HepG2 (cell line): ENCODE results near the gene SH3GLB2. TPM values are rescaled to one million over a fixed set of nuclear protein-coding genes. Genes with fewer than 3 reads are reported as not detected.

Source experiments
- ATAC-seq: fragments of 200-7000 bp; cut with Tn5 transposase; 3 replicates; pipeline ENCODE4 v1.9.1; 2020; ENCODE audit warnings: mild to moderate bottlenecking, moderate library complexity
- BruUV-seq: library from RNA; stranded (reverse); fragments of 400-500 nt; replicated peaks from 2 replicates; lab custom pipeline; 2021; lab: Mats Ljungman, UMichigan
- CTCF ChIA-PET: fragments of 300-600 bp; formaldehyde crosslinking; extraction: SDS; loops from one replicate; lab custom pipeline; 2021; ENCODE audit warnings: low total read pairs, inconsistent platforms, low intra/inter-chr PET ratio; lab: Yijun Ruan, JAX
- POLR2A ChIA-PET: fragments of 350-600 bp; sonication (Branson Sonifier 250); formaldehyde crosslinking; loops from one replicate; lab custom pipeline; 2020; ENCODE audit warnings: antibody characterized with exemption, inconsistent platforms; lab: Yijun Ruan, JAX
- DNase-seq: peaks from one replicate; pipeline ENCODE4 v3.0.0-alpha.2; 2015; ENCODE audit warnings: low spot score
- FAIRE-seq: peaks from 3 replicates; lab custom pipeline; 2011; peaks lifted over from hg19 to GRCh38; lab: Jason Lieb, UNC
- H2AFZ ChIP-seq: one replicate; pipeline ENCODE4 v1.6.1; 2011; ENCODE audit warnings: low read length, inconsistent platforms
- H3K27ac ChIP-seq: fragments of 300-600 bp; 3 replicates; pipeline ENCODE4 v1.8.0; 2011; ENCODE audit warnings: mixed run types, mild to moderate bottlenecking, mixed read lengths, low read length, inconsistent platforms; ENCODE audit not compliant: insufficient read depth; ENCODE audit errors: extremely low read length
- H3K27me3 ChIP-seq, 2 experiments: fragments of 200-600 bp in 1 of 2; 2 replicates in 1 of 2; 3 replicates in 1 of 2; pipeline versions ENCODE4 v1.6.0 to v1.8.0; 2011; ENCODE audit warnings: low read length in 2 of 2, mild to moderate bottlenecking in 2 of 2, moderate library complexity in 2 of 2, inconsistent platforms in 1 of 2; ENCODE audit not compliant: insufficient read depth in 2 of 2, control insufficient read depth in 1 of 2
- H3K36me3 ChIP-seq, 2 experiments: fragments of 200-600 bp in 1 of 2; replicated peaks in 1 of 2; 2 replicates in 1 of 2; 3 replicates in 1 of 2; pipeline versions ENCODE4 v1.5.1 to v1.8.0; 2011; ENCODE audit warnings: low read length in 2 of 2, inconsistent platforms in 1 of 2; ENCODE audit not compliant: insufficient read depth in 2 of 2, control insufficient read depth in 1 of 2
- H3K4me1 ChIP-seq: 2 replicates; pipeline ENCODE4 v1.5.1; 2012; ENCODE audit warnings: low read length, inconsistent platforms; ENCODE audit not compliant: insufficient read depth
- H3K4me2 ChIP-seq: 2 replicates; pipeline ENCODE4 v1.6.0; 2011; ENCODE audit warnings: low read depth, low read length, inconsistent platforms
- H3K4me3 ChIP-seq, 3 experiments: fragments of 200-600 bp in 1 of 3; sonication (generic), shearing (Covaris generic) in 1 of 3; replicated peaks in 1 of 3; 2 replicates each; pipeline ENCODE4 v1.5.1; 2011 to 2016; ENCODE audit warnings: low read length in 3 of 3, inconsistent platforms in 2 of 3, low read depth in 2 of 3, mild to moderate bottlenecking in 2 of 3, control low read depth in 1 of 3, mixed read lengths in 1 of 3; ENCODE audit not compliant: insufficient read depth in 1 of 3
- H3K79me2 ChIP-seq: one replicate; pipeline ENCODE4 v1.6.1; 2011; ENCODE audit warnings: low read length, inconsistent platforms; ENCODE audit not compliant: insufficient read depth
- H3K9ac ChIP-seq: 2 replicates; pipeline ENCODE4 v1.6.0; 2011; ENCODE audit warnings: mild to moderate bottlenecking, low read depth, low read length, inconsistent platforms; ENCODE audit not compliant: insufficient read depth
- H3K9me3 ChIP-seq: 2 replicates; pipeline ENCODE4 v1.5.1; 2012; ENCODE audit warnings: mild to moderate bottlenecking, low read length
- H4K20me1 ChIP-seq: 2 replicates; pipeline ENCODE4 v1.6.0; 2011; ENCODE audit warnings: inconsistent platforms, mild to moderate bottlenecking, low read length, moderate library complexity; ENCODE audit not compliant: insufficient read depth
- ELK4 ChIP-seq: sonication (generic); formaldehyde crosslinking; IDR thresholded peaks from 2 replicates; pipeline ENCODE4 v1.9.0; 2021; ENCODE audit warnings: missing genetic modification reagents, borderline replicate concordance
- FOXP1 ChIP-seq, 2 experiments: fragments of 450-650 bp in 1 of 2; IDR thresholded peaks; 2 replicates each; pipeline ENCODE4 v1.6.1; 2017 to 2018; ENCODE audit warnings: antibody characterized with exemption in 1 of 2
- HCFC1 ChIP-seq: fragments of 150-350 bp; IDR thresholded peaks from 2 replicates; pipeline ENCODE4 v1.6.1; 2014; ENCODE audit warnings: low read depth, low read length
- HOXD1 ChIP-seq: sonication (generic); formaldehyde crosslinking; IDR thresholded peaks from 2 replicates; pipeline ENCODE4 v1.5.0; 2020; ENCODE audit warnings: missing genetic modification reagents
- LBX2 ChIP-seq: sonication (generic); formaldehyde crosslinking; IDR thresholded peaks from 2 replicates; pipeline ENCODE4 v1.5.0; 2020; ENCODE audit warnings: missing genetic modification reagents, mild to moderate bottlenecking, borderline replicate concordance
- LRRFIP1 ChIP-seq: sonication (generic); formaldehyde crosslinking; conservative IDR thresholded peaks from 2 replicates; pipeline ENCODE4 v1.4.0; 2020; ENCODE audit warnings: missing genetic modification reagents
- TEAD2 ChIP-seq: sonication (generic); formaldehyde crosslinking; IDR thresholded peaks from 2 replicates; pipeline ENCODE4 v1.9.0; 2021; ENCODE audit warnings: missing genetic modification reagents
- THRA ChIP-seq: sonication (generic); formaldehyde crosslinking; IDR thresholded peaks from 2 replicates; pipeline ENCODE4 v1.4.0; 2020; ENCODE audit warnings: missing genetic modification reagents, borderline replicate concordance
- TP53 ChIP-seq: sonication (generic); formaldehyde crosslinking; conservative IDR thresholded peaks from 2 replicates; pipeline ENCODE4 v1.4.0; 2020; ENCODE audit warnings: missing genetic modification reagents
- ZBTB14 ChIP-seq: sonication (generic); formaldehyde crosslinking; IDR thresholded peaks from 2 replicates; pipeline ENCODE4 v1.4.0; 2020; ENCODE audit warnings: missing genetic modification reagents
- ZBTB42 ChIP-seq: sonication (generic); formaldehyde crosslinking; IDR thresholded peaks from 2 replicates; pipeline ENCODE4 v1.5.0; 2020; ENCODE audit warnings: mild to moderate bottlenecking, missing genetic modification reagents
- ZNF724P ChIP-seq: sonication (generic); formaldehyde crosslinking; IDR thresholded peaks from 2 replicates; pipeline ENCODE4 v1.8.0; 2022; ENCODE audit warnings: missing genetic modification reagents, borderline replicate concordance
- WGBS: methylation state at CpG from one replicate; pipeline ENCODE4 v1.1.6; 2017; ENCODE audit warnings: low lambda C conversion rate; 5-methylcytosine and 5-hydroxymethylcytosine counted together
- in situ Hi-C: cut with HindIII; loops from 2 replicates; pipeline ENCODE4 v1.10.0; 2017; ENCODE audit warnings: low pct_unique_long_range_greater_than_20kb; ENCODE audit not compliant: extremely low pct_ligation_motif_present
- intact Hi-C: fragments of 100-400 bp; cut with micrococcal nuclease; formaldehyde crosslinking; loops from one replicate; pipeline ENCODE4 v1.10.0; 2022; ENCODE audit not compliant: unreplicated experiment
- polyA plus RNA-seq, 8 experiments: library from polyadenylated mRNA; depleted of rRNA in 3 of 8; stranded (reverse) in 7 of 8; unstranded in 1 of 8; fragments of >200 nt; fragmentation: Illumina TruSeq in 4 of 8; extraction: Trizol in 4 of 8; gene quantifications; 2 replicates each; pipeline versions ENCODE4 v1.2.1 to v1.2.3, GENCODE V29; 2011 to 2016; ENCODE audit warnings: low read depth in 4 of 8, missing spikeins in 1 of 8, mixed read lengths in 1 of 8; ENCODE audit not compliant: insufficient read depth in 1 of 8
- total RNA-seq, 5 experiments: library from RNA; depleted of rRNA; stranded (reverse); fragments of >200 nt; fragmentation: Illumina TruSeq; extraction: Trizol; gene quantifications; 2 replicates each; pipeline ENCODE4 v1.2.3, GENCODE V29; 2016; ENCODE audit warnings: low read depth in 1 of 5

Gene SH3GLB2
- total and polyA plus RNA-seq, 2 of the 13 experiments (the other 11 are each of a cell fraction or from before 2014, with no cell fraction given) = 24.0 to 40.6 TPM

- intact Hi-C loops = no loop called here
- H3K9ac ChIP-seq = no peak overlapping the region
- H3K27ac ChIP-seq = no peak overlapping the region
- H2AFZ ChIP-seq = no peak overlapping the region
- no peaks in the 10 kb centered on the region for H3K27me3 ChIP-seq
- DNase-seq = no peak
- H3K9me3 ChIP-seq = no peaks in the 10 kb centered on the region
- peaks cover 28 to 81% of the 10 kb centered on the region in 2 experiments for H3K36me3 ChIP-seq
- ChIA-PET POLR2A (no interaction called here), CTCF (no interaction called here)
- H3K4me1 ChIP-seq = no peaks in the 10 kb centered on the region
- ATAC-seq = no peak
- H3K79me2 ChIP-seq = no peaks in the 10 kb centered on the region
- FAIRE-seq = no peak
- H3K4me3 ChIP-seq = no peak overlapping the region
- WGBS = 96% methylated on average over 8 of the region's 8 CpGs
- H4K20me1 ChIP-seq = no peaks in the 10 kb centered on the region
- BruUV-seq = no TSS peak
- TF ChIP-seq HOXD1 (CRISPR knock-in tag) (no peak), ZNF724P (no peak), ZBTB42 (CRISPR knock-in tag) (no peak), TP53 (no peak), ELK4 (no peak), HCFC1 (no peak), THRA (no peak), FOXP1 (IDR thresholded peaks at IDR 0.05) (no peak), FOXP1 (CRISPR knock-in tag; IDR thresholded peaks at IDR 0.05) (no peak), LRRFIP1 (no peak), LBX2 (CRISPR knock-in tag) (no peak), TEAD2 (no peak), ZBTB14 (CRISPR knock-in tag) (no peak)
- H3K4me2 ChIP-seq = no peak overlapping the region
- in situ Hi-C loops = no loop called here
These were observed 44.6 kb downstream of the SH3GLB2 start for GRCh38 chr9:128983536-128983935.
